ENCODE measurements around the gene PRDM9. TPM values are rescaled to one million over a fixed set of nuclear protein-coding genes. Genes with fewer than 3 reads are reported as not detected.
"Not testable (repeated sequence)": the region's sequence is repeated elsewhere in the genome, so short reads cannot be mapped to it uniquely, and the experiment has no call there.

PRDM9 gene
- polyA plus RNA-seq, 3 donors, result not detected

- H3K27ac ChIP-seq (ENCODE audit: low read depth, low read length), result no peak overlapping the region
- WGBS, 3 donors, result 71 to 83% (median 79%) methylated on average over 2 of the region's 2 CpGs
Observed at GRCh38 chr5:23523998-23524397, 16.6 kb downstream of the PRDM9 start.

GRCh38 chr5:23525751-23526150, 18.3 kb downstream of the PRDM9 start:
- no peak overlapping the region for H3K27ac ChIP-seq (ENCODE audit: low read depth, low read length)

DNA sequence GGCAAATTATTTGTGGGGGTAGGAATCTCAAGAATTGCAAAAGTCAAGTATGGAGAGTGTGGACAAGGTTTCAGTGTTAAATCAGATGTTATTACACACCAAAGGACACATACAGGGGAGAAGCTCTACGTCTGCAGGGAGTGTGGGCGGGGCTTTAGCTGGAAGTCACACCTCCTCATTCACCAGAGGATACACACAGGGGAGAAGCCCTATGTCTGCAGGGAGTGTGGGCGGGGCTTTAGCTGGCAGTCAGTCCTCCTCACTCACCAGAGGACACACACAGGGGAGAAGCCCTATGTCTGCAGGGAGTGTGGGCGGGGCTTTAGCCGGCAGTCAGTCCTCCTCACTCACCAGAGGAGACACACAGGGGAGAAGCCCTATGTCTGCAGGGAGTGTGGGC, 19.2 kb downstream of the PRDM9 start:
- 79 to 92% (median 82%) methylated on average over 5 of the region's 5 CpGs for WGBS, 3 donors
- H3K27ac ChIP-seq (ENCODE audit: low read depth, low read length), result not testable (repeated sequence)

DNA sequence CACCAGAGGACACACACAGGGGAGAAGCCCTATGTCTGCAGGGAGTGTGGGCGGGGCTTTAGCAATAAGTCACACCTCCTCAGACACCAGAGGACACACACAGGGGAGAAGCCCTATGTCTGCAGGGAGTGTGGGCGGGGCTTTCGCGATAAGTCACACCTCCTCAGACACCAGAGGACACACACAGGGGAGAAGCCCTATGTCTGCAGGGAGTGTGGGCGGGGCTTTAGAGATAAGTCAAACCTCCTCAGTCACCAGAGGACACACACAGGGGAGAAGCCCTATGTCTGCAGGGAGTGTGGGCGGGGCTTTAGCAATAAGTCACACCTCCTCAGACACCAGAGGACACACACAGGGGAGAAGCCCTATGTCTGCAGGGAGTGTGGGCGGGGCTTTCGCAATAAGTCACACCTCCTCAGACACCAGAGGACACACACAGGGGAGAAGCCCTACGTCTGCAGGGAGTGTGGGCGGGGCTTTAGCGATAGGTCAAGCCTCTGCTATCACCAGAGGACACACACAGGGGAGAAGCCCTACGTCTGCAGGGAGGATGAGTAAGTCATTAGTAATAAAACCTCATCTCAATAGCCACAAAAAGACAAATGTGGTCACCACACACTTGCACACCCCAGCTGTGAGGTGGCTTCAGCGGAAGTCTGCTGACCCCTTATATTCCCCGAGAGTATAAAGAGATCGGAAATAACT, 20.0 kb downstream of the PRDM9 start:
- H3K27ac ChIP-seq (ENCODE audit: low read depth, low read length), result not testable (repeated sequence)
- 89 to 93% (median 90%) methylated on average over 14 to 15 of the region's 15 CpGs for WGBS, 3 donors

DNA sequence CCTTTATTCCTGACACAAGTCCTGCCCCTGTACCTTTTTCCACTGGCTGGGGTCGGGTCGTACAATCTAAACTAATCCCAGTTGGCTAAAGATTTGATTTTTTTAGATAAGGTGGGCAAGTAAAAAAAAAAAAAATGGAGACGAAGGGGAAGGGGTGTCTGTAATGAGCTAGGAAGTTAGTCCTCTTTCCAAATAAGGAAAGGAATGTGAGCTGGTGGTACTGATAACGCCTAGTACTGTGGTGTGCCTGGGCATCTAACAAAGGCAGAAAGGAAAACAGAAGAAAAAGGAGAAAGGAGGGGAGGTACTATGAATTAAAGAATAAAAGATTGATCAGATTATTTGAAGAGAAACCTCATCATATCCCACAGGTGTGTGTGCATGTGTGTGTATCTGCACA, 21.3 kb downstream of the PRDM9 start:
- WGBS, 3 donors, result 41 to 57% (median 51%) methylated on average over 4 of the region's 4 CpGs

DNA sequence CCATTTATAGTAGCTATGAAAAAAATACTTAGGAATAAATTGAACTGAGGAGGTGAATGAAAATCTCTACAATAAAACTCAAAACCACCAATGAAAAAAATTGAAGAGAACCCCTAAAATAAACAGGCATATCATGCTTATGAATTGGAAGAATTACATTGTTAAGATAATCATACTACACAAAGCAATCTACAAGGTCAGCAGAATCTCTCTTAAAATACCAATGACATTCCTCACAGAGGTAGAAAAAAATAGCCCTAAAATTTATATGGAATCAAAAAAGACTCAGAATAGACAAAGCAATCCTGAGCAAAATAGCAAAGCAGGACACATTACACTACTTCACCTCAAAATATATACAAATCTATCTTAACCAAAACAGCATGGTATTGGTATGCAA, 23.2 kb downstream of the PRDM9 start:
- H3K27ac ChIP-seq (ENCODE audit: low read depth, low read length), result no peak overlapping the region

More for the DNA sequence above, 21.3 kb downstream of the PRDM9 start:
- H3K27ac ChIP-seq (ENCODE audit: low read depth, low read length), result no peak overlapping the region

GRCh38 chr5:23571059-23571458, 63.6 kb downstream of the PRDM9 start:
- no peak overlapping the region for H3K27ac ChIP-seq (ENCODE audit: low read depth, low read length)
- WGBS, 3 donors, result 81 to 85% (median 82%) methylated on average over 4 of the region's 4 CpGs
